BE2C (cell line): ENCODE measurements around the gene SARDH.

Experiments
- DNase-seq: peaks from one replicate; pipeline ENCODE4 v3.0.0-alpha.2; 2020
- H3K27me3 ChIP-seq: fragments of 250-450 bp; sonication (Bioruptor Pico); 2 replicates; pipeline ENCODE4 v1.5.1; 2020; ENCODE audit warnings: mild to moderate bottlenecking
- H3K36me3 ChIP-seq: fragments of 250-450 bp; sonication (Bioruptor Pico); 2 replicates; pipeline ENCODE4 v1.5.1; 2020; ENCODE audit warnings: mild to moderate bottlenecking
- H3K4me1 ChIP-seq: fragments of 250-450 bp; sonication (Bioruptor Pico); 2 replicates; pipeline ENCODE4 v1.5.1; 2020
- H3K4me3 ChIP-seq: 2 replicates; pipeline ENCODE4 v1.5.1; 2011; ENCODE audit warnings: low read depth, low read length
- H3K9me3 ChIP-seq: fragments of 250-450 bp; sonication (Bioruptor Pico); 2 replicates; pipeline ENCODE4 v1.5.1; 2020
- CTCF ChIP-seq: IDR thresholded peaks from 2 replicates; pipeline ENCODE4 v1.5.1; 2012; ENCODE audit warnings: mild to moderate bottlenecking, low read depth, low read length

SARDH gene

GRCh38 chr9:133622555-133622954 is 115.6 kb downstream of the SARDH start:
- no peak for DNase-seq
- Histone ChIP-seq H3K4me3 (no peak overlapping the region), H3K36me3 (no peaks in the 10 kb centered on the region), H3K27me3 (no peaks in the 10 kb centered on the region), H3K9me3 (peaks cover 9% of the 10 kb centered on the region), H3K4me1 (peaks cover 17% of the 10 kb centered on the region)
- TF ChIP-seq CTCF: no peak

DNA sequence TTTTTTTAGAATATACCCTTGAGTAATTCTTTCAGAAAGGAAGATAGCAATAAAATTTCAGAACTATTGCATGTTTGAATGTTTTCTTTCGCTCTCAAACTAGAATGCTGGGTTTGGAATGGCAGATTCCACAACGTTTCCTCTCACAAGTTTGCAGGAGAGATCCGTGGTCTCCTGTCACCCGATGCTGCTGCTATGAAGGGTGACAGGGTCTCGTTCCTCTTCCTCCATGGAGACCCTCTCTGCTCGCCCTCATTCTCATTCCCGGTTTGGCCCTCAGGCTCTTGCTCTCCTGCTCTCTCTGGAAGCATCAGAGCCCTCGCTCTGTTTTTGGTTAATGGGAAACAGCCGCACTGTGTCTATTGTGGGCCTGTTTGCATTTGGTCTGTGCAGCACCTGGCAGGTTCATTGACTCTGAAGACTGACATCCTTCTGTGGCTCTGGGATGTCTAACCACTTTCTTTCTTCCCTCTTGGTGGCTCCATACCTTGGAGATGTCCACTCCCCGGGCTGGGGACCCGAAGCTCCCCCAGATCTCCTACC is 116.4 kb downstream of the SARDH start:
- peaks cover 12% of the 10 kb centered on the region for H3K4me1 ChIP-seq
- H3K27me3 ChIP-seq: no peaks in the 10 kb centered on the region
- TF ChIP-seq CTCF: no peak
- no peak for DNase-seq
- no peak overlapping the region for H3K4me3 ChIP-seq
- H3K36me3 ChIP-seq: no peaks in the 10 kb centered on the region
- H3K9me3 ChIP-seq: peaks cover 9% of the 10 kb centered on the region

DNA sequence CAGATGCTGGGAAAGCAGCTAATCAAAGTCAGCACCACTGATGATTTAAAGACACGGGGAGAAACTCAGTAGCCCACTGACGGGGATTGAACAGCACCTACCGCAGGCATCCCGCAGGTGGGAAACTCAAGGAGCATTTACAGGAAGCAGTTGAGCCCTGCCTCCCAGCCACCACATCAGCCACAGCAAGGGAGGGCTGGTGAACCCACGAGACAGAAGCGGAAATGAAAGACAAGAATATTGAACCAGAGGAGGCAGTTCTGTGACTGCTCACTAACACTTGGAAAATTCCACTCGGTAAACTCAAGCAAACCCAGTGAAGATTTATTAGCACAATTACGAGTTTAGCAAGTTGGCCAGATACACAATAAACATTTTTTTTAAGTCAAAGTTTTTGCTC is 118.4 kb downstream of the SARDH start:
- no peak for DNase-seq
- H3K4me1 ChIP-seq: peaks cover 10% of the 10 kb centered on the region
- no peaks in the 10 kb centered on the region for H3K36me3 ChIP-seq
- H3K27me3 ChIP-seq: no peaks in the 10 kb centered on the region
- H3K9me3 ChIP-seq: no peaks in the 10 kb centered on the region
- no peak overlapping the region for H3K4me3 ChIP-seq
- no peak for TF ChIP-seq CTCF

- Histone ChIP-seq H3K9me3 (no peaks in the 10 kb centered on the region), H3K27me3 (no peaks in the 10 kb centered on the region), H3K4me1 (peaks cover 18% of the 10 kb centered on the region), H3K36me3 (no peaks in the 10 kb centered on the region), H3K4me3 (no peak overlapping the region)
- no peak for TF ChIP-seq CTCF
- no peak for DNase-seq
Observed at GRCh38 chr9:133618726-133619125, 119.4 kb downstream of the SARDH start.

DNA sequence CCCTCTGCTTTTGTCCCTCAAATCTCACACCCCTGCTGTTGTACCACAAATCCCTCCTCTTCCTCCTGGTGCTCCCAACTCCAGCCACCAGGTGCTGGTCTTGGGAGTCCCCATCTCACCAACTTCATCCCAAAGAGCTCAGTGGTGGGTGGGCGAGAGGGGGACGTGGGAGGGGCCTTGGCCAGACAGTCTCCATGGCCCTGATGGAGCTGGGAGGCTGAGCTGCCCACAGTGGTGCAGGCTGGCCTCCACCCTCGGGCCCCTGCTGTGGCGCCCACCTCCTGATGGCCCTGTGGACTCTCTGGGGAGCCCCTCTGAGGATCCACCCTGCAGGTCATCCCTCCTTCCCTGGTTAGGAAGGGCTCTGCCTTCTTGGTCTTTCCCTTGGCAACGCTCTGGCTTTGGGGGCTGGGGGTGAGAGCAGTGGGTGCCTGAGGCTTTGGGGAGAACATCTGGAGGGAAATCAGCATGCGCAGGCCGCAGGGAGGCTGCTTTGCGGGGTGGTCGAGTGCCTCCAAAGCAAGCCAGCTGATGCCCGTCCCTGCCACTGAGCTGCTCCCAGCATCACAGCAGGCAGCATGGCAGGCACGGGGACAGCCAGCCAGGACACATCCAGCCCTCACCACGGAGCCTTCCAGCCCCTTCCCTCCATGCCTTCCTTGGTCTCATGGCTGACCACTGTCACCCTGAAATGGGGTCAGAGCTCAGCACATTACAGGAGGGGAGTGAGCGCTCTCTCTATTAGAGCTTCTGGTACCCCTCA is 121.3 kb downstream of the SARDH start:
- TF ChIP-seq CTCF: no peak
- Histone ChIP-seq H3K36me3 (no peaks in the 10 kb centered on the region), H3K4me1 (peaks cover 12% of the 10 kb centered on the region), H3K27me3 (no peaks in the 10 kb centered on the region), H3K9me3 (no peaks in the 10 kb centered on the region), H3K4me3 (no peak overlapping the region)
- DNase-seq: no peak

- Histone ChIP-seq H3K4me3 (no peak overlapping the region), H3K4me1 (peaks cover 17% of the 10 kb centered on the region), H3K36me3 (no peaks in the 10 kb centered on the region), H3K9me3 (no peaks in the 10 kb centered on the region), H3K27me3 (no peaks in the 10 kb centered on the region)
- TF ChIP-seq CTCF: no peak
- no peak for DNase-seq
Observed at GRCh38 chr9:133615606-133616188, 122.5 kb downstream of the SARDH start.
